OCI-LY1 (cell line): ENCODE measurements around the gene PPM1G.

Source experiments
- H2AFZ ChIP-seq: fragments of 200-600 bp; sonication (generic), shearing (Covaris generic); 2 replicates; pipeline ENCODE4 v1.6.0; 2014; ENCODE audit warnings: antibody characterized with exemption, mild to moderate bottlenecking, low read length
- H3F3A ChIP-seq: fragments of 200-600 bp; sonication (generic), shearing (Covaris generic); 2 replicates; pipeline ENCODE4 v1.6.0; 2014; ENCODE audit warnings: mild to moderate bottlenecking, antibody characterized with exemption, low read length, moderate library complexity; ENCODE audit not compliant: insufficient read depth
- H3K27ac ChIP-seq: fragments of 200-600 bp; sonication (generic); 2 replicates; pipeline ENCODE4 v1.5.1; 2014; ENCODE audit warnings: low read length, mixed run types, mild to moderate bottlenecking, low read depth; ENCODE audit not compliant: poor library complexity, severe bottlenecking
- H3K27me3 ChIP-seq: fragments of 200-600 bp; sonication (generic); 2 replicates; pipeline ENCODE4 v1.6.0; 2014; ENCODE audit warnings: antibody characterized with exemption, mild to moderate bottlenecking, low read length, moderate library complexity; ENCODE audit not compliant: insufficient read depth
- H3K36me3 ChIP-seq: fragments of 200-600 bp; sonication (generic); 2 replicates; pipeline ENCODE4 v1.6.1; 2014; ENCODE audit warnings: mild to moderate bottlenecking, antibody characterized with exemption, low read length, moderate library complexity, mixed read lengths; ENCODE audit not compliant: insufficient read depth
- H3K4me1 ChIP-seq: fragments of 200-600 bp; sonication (generic); 2 replicates; pipeline ENCODE4 v1.5.1; 2014; ENCODE audit warnings: mild to moderate bottlenecking, low read length, moderate library complexity; ENCODE audit not compliant: insufficient read depth, severe bottlenecking
- H3K4me2 ChIP-seq: fragments of 200-600 bp; sonication (generic), shearing (Covaris generic); 2 replicates; pipeline ENCODE4 v1.6.1; 2014; ENCODE audit warnings: low read length
- H3K4me3 ChIP-seq: fragments of 200-600 bp; sonication (generic); 2 replicates; pipeline ENCODE4 v1.5.1; 2014; ENCODE audit warnings: low read length, low read depth, mild to moderate bottlenecking, mixed read lengths; ENCODE audit not compliant: poor library complexity, severe bottlenecking
- H3K79me2 ChIP-seq: fragments of 200-600 bp; shearing (Covaris generic); 2 replicates; pipeline ENCODE4 v1.6.1; 2016; ENCODE audit warnings: mixed run types, low read length, mixed read lengths; ENCODE audit not compliant: insufficient read depth
- H3K9ac ChIP-seq: fragments of 200-600 bp; sonication (generic), shearing (Covaris generic); 2 replicates; pipeline ENCODE4 v1.6.1; 2014; ENCODE audit warnings: mild to moderate bottlenecking, low read length, mixed read lengths
- H3K9me2 ChIP-seq: fragments of 200-600 bp; sonication (generic), shearing (Covaris generic); 2 replicates; pipeline ENCODE4 v1.6.1; 2014; ENCODE audit warnings: low read depth, mild to moderate bottlenecking, low read length, mixed read lengths
- H3K9me3 ChIP-seq: fragments of 200-600 bp; shearing (Covaris generic); 2 replicates; pipeline ENCODE4 v1.6.1; 2014; ENCODE audit warnings: low read length, mixed read lengths
- H4K20me1 ChIP-seq: fragments of 200-600 bp; sonication (generic), shearing (Covaris generic); 2 replicates; pipeline ENCODE4 v1.6.0; 2016; ENCODE audit warnings: mild to moderate bottlenecking, low read length; ENCODE audit not compliant: insufficient read depth
- CTCF ChIP-seq: fragments of 200-600 bp; sonication (generic), shearing (Covaris generic); IDR thresholded peaks from 2 replicates; pipeline ENCODE4 v1.5.1; 2017; ENCODE audit warnings: mild to moderate bottlenecking, antibody characterized with exemption, low read length, moderate library complexity, mixed read lengths
- EZH2 ChIP-seq: fragments of 200-600 bp; sonication (generic), shearing (Covaris generic); IDR thresholded peaks from 2 replicates; pipeline ENCODE4 v1.8.0; 2017; ENCODE audit warnings: borderline replicate concordance, mixed run types, mild to moderate bottlenecking, antibody characterized with exemption, low read length, moderate library complexity, mixed read lengths

PPM1G gene

GRCh38 chr2:27441226-27441926, 32.0 kb upstream of the PPM1G start:
- Histone ChIP-seq H3K27ac (peak overlapping the region; percentile 6), H2AFZ (no peak overlapping the region), H3K9me3 (no peaks in the 10 kb centered on the region), H3F3A (no peaks in the 10 kb centered on the region), H3K4me3 (no peak overlapping the region), H3K4me2 (peak overlapping the region; percentile 73; the same call in 1 of the 2 replicates), H4K20me1 (no peaks in the 10 kb centered on the region), H3K36me3 (peaks cover 54% of the 10 kb centered on the region; the same call in 1 of the 2 replicates), H3K9ac (peak overlapping the region; percentile 31; the same call in 1 of the 2 replicates), H3K9me2 (no peaks in the 10 kb centered on the region), H3K27me3 (no peaks in the 10 kb centered on the region), H3K4me1 (peaks cover 17% of the 10 kb centered on the region), H3K79me2 (no peaks in the 10 kb centered on the region)
- TF ChIP-seq CTCF: no peak
- no peak for TF ChIP-seq EZH2

GRCh38 chr2:27435628-27436027, 26.2 kb upstream of the PPM1G start:
- Histone ChIP-seq H3F3A (no peaks in the 10 kb centered on the region), H3K27ac (no peak overlapping the region), H3K9ac (no peak overlapping the region), H3K79me2 (peaks cover 10% of the 10 kb centered on the region; the same call in 1 of the 2 replicates), H3K27me3 (no peaks in the 10 kb centered on the region), H3K4me2 (no peak overlapping the region), H3K9me3 (no peaks in the 10 kb centered on the region), H3K4me1 (peaks cover 2% of the 10 kb centered on the region), H3K9me2 (no peaks in the 10 kb centered on the region), H4K20me1 (no peaks in the 10 kb centered on the region; the same call in 1 of the 2 replicates), H3K4me3 (no peak overlapping the region), H3K36me3 (peaks cover 63% of the 10 kb centered on the region), H2AFZ (no peak overlapping the region)
- TF ChIP-seq CTCF (no peak), EZH2 (no peak)

- Histone ChIP-seq H3K4me1 (peaks cover 23% of the 10 kb centered on the region), H3K4me3 (no peak overlapping the region), H3F3A (no peaks in the 10 kb centered on the region), H3K4me2 (no peak overlapping the region), H3K9me3 (no peaks in the 10 kb centered on the region), H3K9ac (no peak overlapping the region), H3K36me3 (peaks cover 35% of the 10 kb centered on the region), H3K27ac (no peak overlapping the region), H2AFZ (no peak overlapping the region), H4K20me1 (no peaks in the 10 kb centered on the region; the same call in 1 of the 2 replicates), H3K79me2 (peaks cover 25% of the 10 kb centered on the region), H3K9me2 (no peaks in the 10 kb centered on the region), H3K27me3 (no peaks in the 10 kb centered on the region)
- TF ChIP-seq EZH2 (no peak), CTCF (no peak)
These were observed 22.0 kb upstream of the PPM1G start for GRCh38 chr2:27431395-27431794.
